Astrocyte (in vitro differentiated cells and primary cell): Measurements from ENCODE around the gene PCGF2. TPM values are rescaled to one million over a fixed set of nuclear protein-coding genes. Genes with fewer than 3 reads are reported as not detected.

Source experiments
- DNase-seq: peaks from one replicate; pipeline ENCODE4 v3.0.0-alpha.2; 2010; ENCODE audit warnings: low read depth
- FAIRE-seq: peaks from 2 replicates; lab custom pipeline; 2011; peaks lifted over from hg19 to GRCh38; lab: Jason Lieb, UNC
- H2AFZ ChIP-seq: 2 replicates; pipeline ENCODE4 v1.6.0; 2012; ENCODE audit warnings: low read depth, low read length, inconsistent platforms
- H3K27ac ChIP-seq: 2 replicates; pipeline ENCODE4 v1.5.1; 2011; ENCODE audit warnings: low read depth, low read length, inconsistent platforms
- H3K27me3 ChIP-seq: 2 replicates; pipeline ENCODE4 v1.6.0; 2011; ENCODE audit warnings: low read length, inconsistent platforms; ENCODE audit not compliant: insufficient read depth
- H3K36me3 ChIP-seq: 2 replicates; pipeline ENCODE4 v1.5.1; 2011; ENCODE audit warnings: low read length, inconsistent platforms; ENCODE audit not compliant: insufficient read depth
- H3K4me1 ChIP-seq: 2 replicates; pipeline ENCODE4 v1.5.1; 2011; ENCODE audit warnings: low read length, inconsistent platforms; ENCODE audit not compliant: insufficient read depth
- H3K4me2 ChIP-seq: 2 replicates; pipeline ENCODE4 v1.6.0; 2012; ENCODE audit warnings: low read length, inconsistent platforms
- H3K4me3 ChIP-seq: 2 replicates; pipeline ENCODE4 v1.5.1; 2011; ENCODE audit warnings: low read depth, mild to moderate bottlenecking, low read length, inconsistent platforms; ENCODE audit not compliant: insufficient read depth
- H3K79me2 ChIP-seq: 2 replicates; pipeline ENCODE4 v1.6.0; 2012; ENCODE audit warnings: mild to moderate bottlenecking, low read length, inconsistent platforms; ENCODE audit not compliant: insufficient read depth
- H3K9ac ChIP-seq: 2 replicates; pipeline ENCODE4 v1.6.0; 2012; ENCODE audit warnings: mild to moderate bottlenecking, low read length, inconsistent platforms
- H3K9me3 ChIP-seq: 2 replicates; pipeline ENCODE4 v1.5.1; 2012; ENCODE audit warnings: low read depth, mild to moderate bottlenecking, low read length, inconsistent platforms; ENCODE audit not compliant: insufficient read depth
- H4K20me1 ChIP-seq: 2 replicates; pipeline ENCODE4 v1.6.0; 2012; ENCODE audit warnings: low read length, inconsistent platforms; ENCODE audit not compliant: insufficient read depth
- H3K27ac Mint-ChIP-seq: one replicate; pipeline ENCODE4 v1.8.0; 2021; ENCODE audit warnings: mild to moderate bottlenecking, mixed read lengths; ENCODE audit not compliant: unreplicated experiment
- H3K27me3 Mint-ChIP-seq: one replicate; pipeline ENCODE4 v1.8.0; 2021; ENCODE audit warnings: low read depth, mixed read lengths; ENCODE audit not compliant: unreplicated experiment
- H3K36me3 Mint-ChIP-seq: one replicate; pipeline ENCODE4 v1.8.0; 2021; ENCODE audit warnings: low read depth, mixed read lengths; ENCODE audit not compliant: unreplicated experiment
- H3K4me1 Mint-ChIP-seq: one replicate; pipeline ENCODE4 v1.8.0; 2021; ENCODE audit warnings: low read depth, mixed read lengths; ENCODE audit not compliant: unreplicated experiment
- H3K4me3 Mint-ChIP-seq: one replicate; pipeline ENCODE4 v1.8.0; 2021; ENCODE audit warnings: mild to moderate bottlenecking, moderate library complexity, mixed read lengths; ENCODE audit not compliant: unreplicated experiment
- H3K9me3 Mint-ChIP-seq: one replicate; pipeline ENCODE4 v1.8.0; 2021; ENCODE audit warnings: mild to moderate bottlenecking, mixed read lengths; ENCODE audit not compliant: unreplicated experiment
- CTCF ChIP-seq: IDR thresholded peaks from 2 replicates; pipeline ENCODE4 v1.5.1; 2011; ENCODE audit warnings: low read depth, mild to moderate bottlenecking, inconsistent platforms, low read length, moderate library complexity; ENCODE audit not compliant: insufficient read depth
- EZH2 ChIP-seq: IDR thresholded peaks from 2 replicates; pipeline ENCODE4 v1.6.1; 2012; ENCODE audit warnings: mild to moderate bottlenecking, low read length, inconsistent platforms; ENCODE audit not compliant: insufficient read depth
- total RNA-seq: library from RNA; stranded (reverse); gene quantifications from 2 replicates; pipeline ENCODE4 v1.2.1, GENCODE V29; 2021

Gene PCGF2
- total RNA-seq, 1 donor from 2014 or later = 73.7 TPM

DNA sequence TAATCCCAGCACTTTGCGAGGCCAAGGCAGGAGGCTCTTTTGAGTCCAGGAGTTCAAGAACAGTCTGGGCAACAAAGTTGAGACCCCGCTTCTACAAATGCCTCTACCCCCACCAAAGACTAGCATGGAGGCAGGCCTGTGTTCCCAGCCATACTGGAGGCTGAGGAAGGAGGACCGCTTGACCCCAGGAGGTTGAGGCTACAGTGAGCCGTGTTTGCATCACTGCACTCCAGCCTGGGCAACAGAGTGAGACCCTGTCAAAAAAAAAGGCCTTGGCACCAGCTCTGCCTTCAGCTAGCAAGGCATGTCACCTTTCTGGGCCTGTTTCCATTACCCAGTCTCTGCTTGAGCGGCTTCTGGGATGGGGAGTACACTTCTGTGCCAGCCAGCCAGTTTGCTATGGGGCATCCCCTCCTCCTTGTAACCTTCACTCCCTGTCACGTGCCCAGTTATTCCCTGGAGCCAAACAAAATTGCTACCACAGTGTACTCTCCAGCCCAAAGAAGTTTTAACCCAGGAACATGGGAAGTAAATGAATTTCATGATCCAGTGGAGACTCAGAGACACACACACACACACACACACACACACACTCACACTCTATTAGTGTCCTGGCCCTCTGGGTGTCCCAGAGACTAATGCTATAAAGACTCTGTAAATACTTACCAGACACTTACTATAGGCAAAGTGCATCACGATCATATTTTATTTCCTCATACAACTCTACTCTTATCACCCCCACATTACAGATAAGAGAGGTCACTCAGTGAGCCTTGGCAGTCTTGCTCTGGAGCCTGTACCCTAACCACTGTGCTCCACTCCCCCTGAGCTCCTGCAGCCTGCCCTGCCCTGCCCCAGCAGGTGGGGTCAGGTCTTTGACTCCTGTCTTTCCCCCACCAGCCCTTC is 15.5 kb downstream of the PCGF2 start:
- no peaks in the 10 kb centered on the region for H3K9me3 Mint-ChIP-seq
- peak overlapping the region; percentile 85 for H3K4me3 Mint-ChIP-seq
- DNase-seq = no peak
- Histone ChIP-seq H3K9me3 (no peaks in the 10 kb centered on the region), H3K27me3 (no peaks in the 10 kb centered on the region), H3K79me2 (no peaks in the 10 kb centered on the region), H2AFZ (no peak overlapping the region), H3K4me1 (peaks cover 16% of the 10 kb centered on the region), H3K4me2 (no peak overlapping the region), H4K20me1 (peaks cover 56% of the 10 kb centered on the region), H3K36me3 (peaks cover 8% of the 10 kb centered on the region), H3K9ac (no peak overlapping the region), H3K27ac (no peak overlapping the region), H3K4me3 (no peak overlapping the region)
- no peaks in the 10 kb centered on the region for H3K27me3 Mint-ChIP-seq
- H3K27ac Mint-ChIP-seq = peak overlapping the region; percentile 8
- FAIRE-seq = no peak
- H3K36me3 Mint-ChIP-seq = peaks cover 22% of the 10 kb centered on the region
- TF ChIP-seq EZH2 = no peak
- no peak for TF ChIP-seq CTCF
- H3K4me1 Mint-ChIP-seq = peaks cover 12% of the 10 kb centered on the region

DNA sequence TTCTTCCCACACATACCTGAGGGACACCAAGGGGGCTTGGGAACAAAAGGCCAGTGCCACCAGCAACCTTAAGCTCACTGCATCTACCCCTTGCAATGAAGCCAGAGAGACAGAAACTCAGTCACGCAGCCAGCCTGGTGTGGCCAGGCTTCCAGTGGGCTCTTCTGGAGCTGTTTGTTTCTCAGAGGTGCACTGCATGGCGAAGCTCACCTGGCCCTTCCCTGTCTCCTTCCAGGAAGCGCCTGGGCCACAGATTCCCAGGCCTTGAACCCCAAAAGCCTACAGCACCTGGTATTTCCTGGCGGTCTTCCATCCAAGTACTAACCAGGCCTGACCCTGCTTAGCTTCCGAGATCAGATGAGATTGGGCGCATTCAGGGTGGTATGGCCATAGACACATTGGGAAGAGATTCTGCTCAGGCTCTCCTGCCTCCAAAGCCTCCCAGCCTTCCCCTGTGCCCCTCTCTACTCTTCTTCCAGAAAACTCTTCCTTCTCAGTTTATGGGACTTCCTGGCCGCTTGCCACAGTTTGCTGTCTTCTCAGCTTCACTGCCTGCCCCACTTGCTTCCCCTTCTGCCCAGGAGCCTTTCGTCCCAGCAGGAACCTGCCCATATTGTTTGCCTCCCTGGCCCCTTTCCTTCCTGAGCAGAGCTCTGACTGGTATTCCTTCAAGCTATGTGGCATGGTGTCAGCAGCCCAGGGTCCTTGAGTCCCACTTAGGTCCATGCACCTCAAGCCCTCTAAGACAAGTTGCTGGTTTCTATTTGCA is 16.4 kb downstream of the PCGF2 start:
- H3K27ac ChIP-seq = no peak overlapping the region
- H3K79me2 ChIP-seq = no peaks in the 10 kb centered on the region
- H3K4me2 ChIP-seq = peak overlapping the region; percentile 97
- peaks cover 5% of the 10 kb centered on the region for H3K36me3 ChIP-seq
- peaks cover 13% of the 10 kb centered on the region for H3K4me1 Mint-ChIP-seq
- no peak overlapping the region for H2AFZ ChIP-seq
- DNase-seq (no peak), FAIRE-seq (no peak)
- H3K9ac ChIP-seq = no peak overlapping the region
- no peaks in the 10 kb centered on the region for H3K27me3 Mint-ChIP-seq
- H3K4me3 ChIP-seq = no peak overlapping the region
- TF ChIP-seq EZH2 (no peak), CTCF (no peak)
- peaks cover 16% of the 10 kb centered on the region for H3K4me1 ChIP-seq
- no peaks in the 10 kb centered on the region for H3K27me3 ChIP-seq
- H3K4me3 Mint-ChIP-seq = peak overlapping the region; percentile 85
- no peaks in the 10 kb centered on the region for H3K9me3 Mint-ChIP-seq
- peaks cover 22% of the 10 kb centered on the region for H3K36me3 Mint-ChIP-seq
- no peaks in the 10 kb centered on the region for H3K9me3 ChIP-seq
- H4K20me1 ChIP-seq = peaks cover 56% of the 10 kb centered on the region
- H3K27ac Mint-ChIP-seq = no peak overlapping the region
